HEK293T (cell line): Measurements from ENCODE around the gene KRTAP2-3.
"Not testable (repeated sequence)": the region's sequence is repeated elsewhere in the genome, so short reads cannot be mapped to it uniquely, and the experiment has no call there.

Source experiments
- CTCF ChIA-PET: fragments of 350-600 bp; formaldehyde crosslinking; extraction: SDS; loops from one replicate; lab custom pipeline; 2021; ENCODE audit warnings: antibody characterized with exemption, inconsistent platforms; lab: Yijun Ruan, JAX
- POLR2A ChIA-PET: fragments of 350-600 bp; formaldehyde crosslinking; extraction: SDS; loops from one replicate; lab custom pipeline; 2020; ENCODE audit warnings: antibody characterized with exemption, inconsistent platforms; lab: Yijun Ruan, JAX
- DNase-seq: peaks from one replicate; pipeline ENCODE4 v3.0.0; 2012; ENCODE audit warnings: mixed read lengths; ENCODE audit errors: extremely low spot score
- ARNT ChIP-seq: fragments of 450-650 bp; IDR thresholded peaks from 2 replicates; pipeline ENCODE4 v1.6.1; 2017; ENCODE audit warnings: mild to moderate bottlenecking
- BHLHE40 ChIP-seq: fragments of 450-650 bp; IDR thresholded peaks from 2 replicates; pipeline ENCODE4 v1.6.1; 2016; ENCODE audit warnings: mild to moderate bottlenecking, moderate library complexity, borderline replicate concordance
- CTBP1 ChIP-seq: fragments of 450-650 bp; IDR thresholded peaks from 2 replicates; pipeline ENCODE4 v1.6.1; 2016; ENCODE audit warnings: borderline replicate concordance
- ELF4 ChIP-seq: fragments of 450-650 bp; IDR thresholded peaks from 2 replicates; pipeline ENCODE4 v1.6.1; 2017; ENCODE audit warnings: antibody characterized with exemption
- FOXA1 ChIP-seq: fragments of 450-650 bp; IDR thresholded peaks from 2 replicates; pipeline ENCODE4 v1.6.1; 2016; ENCODE audit warnings: mild to moderate bottlenecking
- FOXK2 ChIP-seq: fragments of 450-650 bp; IDR thresholded peaks from 2 replicates; pipeline ENCODE4 v1.6.1; 2016; ENCODE audit warnings: mild to moderate bottlenecking
- FOXM1 ChIP-seq: fragments of 450-650 bp; IDR thresholded peaks from 2 replicates; pipeline ENCODE4 v1.6.1; 2017; ENCODE audit warnings: mild to moderate bottlenecking, borderline replicate concordance
- HDGF ChIP-seq: fragments of 450-650 bp; IDR thresholded peaks from 2 replicates; pipeline ENCODE4 v1.6.1; 2017; ENCODE audit warnings: antibody characterized with exemption, borderline replicate concordance
- L3MBTL2 ChIP-seq: fragments of 450-650 bp; conservative IDR thresholded peaks from 2 replicates; pipeline ENCODE4 v1.6.1; 2016; ENCODE audit warnings: mild to moderate bottlenecking
- LEF1 ChIP-seq: fragments of 450-650 bp; IDR thresholded peaks from 2 replicates; pipeline ENCODE4 v1.6.1; 2017; ENCODE audit warnings: mild to moderate bottlenecking, borderline replicate concordance
- NFRKB ChIP-seq: fragments of 450-650 bp; IDR thresholded peaks from 2 replicates; pipeline ENCODE4 v1.6.1; 2016; ENCODE audit warnings: mild to moderate bottlenecking, moderate library complexity
- SP1 ChIP-seq: fragments of 450-650 bp; IDR thresholded peaks from 2 replicates; pipeline ENCODE4 v1.6.1; 2017
- SUZ12 ChIP-seq: fragments of 450-650 bp; IDR thresholded peaks from 2 replicates; pipeline ENCODE4 v1.6.1; 2016; ENCODE audit warnings: mild to moderate bottlenecking
- TARDBP ChIP-seq: fragments of 450-650 bp; IDR thresholded peaks from 2 replicates; pipeline ENCODE4 v1.6.1; 2016
- ZNF384 ChIP-seq: fragments of 450-650 bp; IDR thresholded peaks from 2 replicates; pipeline ENCODE4 v1.6.1; 2016
- TF ChIP-seq, protein P1 (sequence below): fragments of 450-650 bp; IDR thresholded peaks from 2 replicates; pipeline ENCODE4 v1.6.1; 2016

KRTAP2-3 gene

DNA sequence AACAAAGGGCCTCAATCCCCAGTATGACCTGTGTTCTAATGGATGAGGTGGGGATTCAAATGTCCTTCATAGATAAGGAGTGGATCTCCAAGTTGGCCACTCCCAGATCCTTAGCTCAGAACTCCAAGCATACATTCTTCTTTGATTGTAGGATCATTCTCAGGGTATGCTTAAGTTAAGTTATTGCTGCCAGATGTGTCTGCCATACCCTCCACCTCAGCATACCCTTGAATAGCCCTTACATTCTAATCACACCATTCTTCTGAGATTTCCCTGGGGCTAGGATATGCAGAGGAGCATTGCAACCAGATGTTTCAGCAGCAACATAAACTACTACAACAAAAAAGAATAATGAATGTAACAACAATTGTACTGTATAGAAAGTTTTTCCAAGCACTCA, 7.4 kb upstream of the KRTAP2-3 start:
- CTCF ChIA-PET: no interaction called here
- POLR2A ChIA-PET: no interaction called here

DNA sequence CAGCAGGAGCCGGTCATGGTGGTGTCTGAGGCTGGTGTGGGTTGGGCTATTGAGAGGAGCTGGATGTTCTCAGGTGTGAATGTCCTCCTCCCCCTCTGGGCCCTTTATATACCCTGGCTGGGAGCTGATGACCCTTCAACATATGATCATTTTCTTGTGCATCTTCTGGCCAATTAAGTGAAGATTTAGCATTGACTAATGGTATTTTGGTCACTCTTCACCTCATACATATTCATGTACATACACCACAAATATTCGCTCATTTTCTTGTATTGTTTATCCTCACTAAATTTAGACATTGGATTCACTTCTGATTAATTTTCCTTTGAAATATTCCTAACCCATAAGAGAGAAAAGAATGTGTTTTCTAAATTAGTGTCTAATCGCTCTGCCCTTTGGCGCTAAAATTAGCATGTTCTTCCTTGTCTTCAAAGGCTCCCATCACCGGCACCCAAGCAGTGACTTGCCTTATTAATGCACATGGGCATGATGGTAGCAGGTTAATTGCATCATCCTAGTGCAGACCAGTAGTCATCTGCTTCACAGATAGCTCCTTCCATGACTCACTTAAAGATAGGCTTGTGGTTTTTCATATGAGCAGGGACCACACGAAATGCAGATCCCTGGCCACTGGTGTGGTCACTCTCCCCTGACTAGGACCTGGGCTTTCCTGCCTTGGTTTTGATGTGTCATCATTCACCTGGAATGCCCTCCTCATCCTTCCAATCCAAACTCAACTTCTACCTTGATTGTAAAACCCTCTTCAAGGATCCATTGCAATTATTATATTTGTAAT, 6.1 kb upstream of the KRTAP2-3 start, which contains the start of gene KRTAP2-4:
Gene KRTAP2-4, minus strand, starts transcription at position 51 of the 796 bp plus-strand sequence. Its CDS starts 34 bp downstream, at position 17.
- CTCF ChIA-PET: no interaction called here
- no peak for DNase-seq
- TF ChIP-seq TARDBP (no peak), FOXA1 (no peak)
- POLR2A ChIA-PET: no interaction called here

More for the DNA sequence above, 7.4 kb upstream of the KRTAP2-3 start:
- DNase-seq: no peak
- TF ChIP-seq BHLHE40 (no peak), FOXA1 (no peak), LEF1 (no peak), SP1 (no peak), FOXK2 (no peak), TARDBP (no peak), ZNF384 (no peak), ELF4 (no peak)

DNA sequence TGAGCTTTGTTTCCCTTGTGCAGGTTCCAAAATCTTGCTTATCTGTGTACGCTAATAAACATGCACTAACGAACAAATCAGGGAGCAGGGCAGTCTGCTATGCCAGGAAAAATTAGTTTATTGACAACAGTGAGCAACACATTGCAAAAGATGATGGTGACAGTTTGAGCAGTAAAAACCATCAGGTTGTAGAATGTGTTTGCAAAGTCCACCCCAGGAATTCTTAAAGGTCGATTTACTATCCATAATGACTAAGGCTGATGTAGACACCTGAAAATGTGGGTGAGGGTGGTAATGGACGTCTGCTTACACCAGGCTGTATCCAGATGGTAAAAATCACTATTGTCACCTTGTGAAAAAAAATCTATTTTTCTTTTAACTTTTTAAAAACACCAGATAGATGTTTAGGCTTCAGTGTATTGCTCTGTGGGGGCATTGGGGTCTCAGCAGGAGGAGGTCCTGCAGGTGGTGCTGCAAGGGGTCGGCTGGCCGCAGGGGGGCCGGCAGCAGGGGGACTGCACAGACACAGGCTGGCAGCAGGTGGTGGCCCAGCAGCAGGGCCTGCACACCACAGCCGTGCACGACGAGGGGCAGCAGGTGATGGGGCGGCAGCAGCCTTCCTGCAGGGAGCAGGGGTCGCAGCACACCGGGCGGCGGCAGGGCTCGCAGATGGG, 5.2 kb upstream of the KRTAP2-3 start:
- POLR2A ChIA-PET, CTCF ChIA-PET, DNase-seq: not testable (repeated sequence)

DNA sequence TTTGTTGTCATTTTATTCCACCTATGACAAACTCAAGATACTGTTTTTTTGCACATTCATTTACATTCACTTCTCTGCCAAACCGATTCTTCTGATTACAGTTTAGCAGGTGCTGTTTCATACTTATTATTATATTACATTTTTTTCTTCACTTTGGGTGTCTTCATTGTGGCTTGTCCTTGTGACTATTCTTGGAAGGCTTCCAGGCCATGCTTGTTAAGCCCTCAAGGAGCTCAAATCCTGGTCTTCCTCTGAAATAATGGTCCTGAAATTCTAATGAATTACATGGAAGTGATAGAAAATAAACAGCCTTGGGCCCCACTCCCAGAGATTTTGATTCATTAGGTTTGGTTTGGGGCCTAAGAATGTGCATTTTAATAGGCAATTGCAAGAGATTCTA, 4.4 kb upstream of the KRTAP2-3 start:
- ChIA-PET POLR2A (no interaction called here), CTCF (no interaction called here)
- TF ChIP-seq ARNT: no peak
- TF ChIP-seq TARDBP: no peak
- TF ChIP-seq ZNF384: no peak
- no peak for TF ChIP-seq FOXA1
- no peak for TF ChIP-seq FOXM1
- no peak for TF ChIP-seq LEF1
- TF ChIP-seq SP1: no peak
- DNase-seq: no peak

DNA sequence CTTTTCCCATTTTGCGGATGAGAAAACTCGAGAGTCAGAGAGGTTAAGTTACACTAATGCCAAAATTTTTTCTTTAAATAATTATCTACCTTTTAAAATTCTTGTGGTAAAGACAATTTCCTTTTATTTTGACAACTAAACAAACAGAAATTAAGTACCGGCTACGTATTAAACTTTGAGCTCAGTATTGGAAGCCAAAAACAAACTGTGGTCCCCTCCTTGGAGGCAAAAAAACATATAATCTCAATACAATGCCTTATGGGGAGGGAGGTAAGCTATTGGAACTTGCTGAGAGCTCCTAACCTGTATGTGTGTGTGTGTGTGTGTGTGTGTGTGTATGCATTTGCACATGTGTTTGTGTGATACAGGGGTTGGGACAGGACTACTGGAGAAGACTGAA, 3.5 kb upstream of the KRTAP2-3 start:
- CTCF ChIA-PET: no interaction called here
- TF ChIP-seq TARDBP (no peak), L3MBTL2 (no peak), CTBP1 (no peak), FOXK2 (no peak), SP1 (no peak), ARNT (no peak), BHLHE40 (no peak), SUZ12 (no peak), ELF4 (no peak), FOXM1 (no peak), FOXA1 (no peak), NFRKB (no peak), ZNF384 (no peak), HDGF (no peak), LEF1 (no peak)
- TF ChIP-seq, protein P1, sequence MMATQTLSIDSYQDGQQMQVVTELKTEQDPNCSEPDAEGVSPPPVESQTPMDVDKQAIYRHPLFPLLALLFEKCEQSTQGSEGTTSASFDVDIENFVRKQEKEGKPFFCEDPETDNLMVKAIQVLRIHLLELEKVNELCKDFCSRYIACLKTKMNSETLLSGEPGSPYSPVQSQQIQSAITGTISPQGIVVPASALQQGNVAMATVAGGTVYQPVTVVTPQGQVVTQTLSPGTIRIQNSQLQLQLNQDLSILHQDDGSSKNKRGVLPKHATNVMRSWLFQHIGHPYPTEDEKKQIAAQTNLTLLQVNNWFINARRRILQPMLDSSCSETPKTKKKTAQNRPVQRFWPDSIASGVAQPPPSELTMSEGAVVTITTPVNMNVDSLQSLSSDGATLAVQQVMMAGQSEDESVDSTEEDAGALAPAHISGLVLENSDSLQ: no peak
- DNase-seq: no peak
- POLR2A ChIA-PET: no interaction called here

DNA sequence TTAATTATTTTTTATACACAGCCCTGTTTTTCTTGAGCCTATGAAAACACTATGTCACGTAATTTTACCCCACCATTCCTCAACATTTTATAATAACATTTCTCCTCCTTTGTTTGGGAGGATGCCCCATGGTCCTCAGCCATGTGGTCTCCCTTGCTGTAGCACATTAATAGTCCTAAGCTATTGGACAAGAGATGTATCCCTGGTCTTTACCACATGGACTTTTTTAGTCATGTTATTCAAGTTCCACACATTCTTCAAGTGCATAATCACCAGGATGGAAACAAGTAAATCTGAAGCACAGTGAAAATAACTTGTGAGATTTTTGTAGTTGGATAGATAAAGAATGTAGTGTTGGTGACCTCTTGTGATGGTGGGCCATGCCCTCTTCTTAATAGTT, 2.0 kb upstream of the KRTAP2-3 start:
- TF ChIP-seq SUZ12 (no peak), NFRKB (no peak), SP1 (no peak), FOXM1 (no peak)
- CTCF ChIA-PET: no interaction called here
- POLR2A ChIA-PET: no interaction called here
- no peak for DNase-seq

DNA sequence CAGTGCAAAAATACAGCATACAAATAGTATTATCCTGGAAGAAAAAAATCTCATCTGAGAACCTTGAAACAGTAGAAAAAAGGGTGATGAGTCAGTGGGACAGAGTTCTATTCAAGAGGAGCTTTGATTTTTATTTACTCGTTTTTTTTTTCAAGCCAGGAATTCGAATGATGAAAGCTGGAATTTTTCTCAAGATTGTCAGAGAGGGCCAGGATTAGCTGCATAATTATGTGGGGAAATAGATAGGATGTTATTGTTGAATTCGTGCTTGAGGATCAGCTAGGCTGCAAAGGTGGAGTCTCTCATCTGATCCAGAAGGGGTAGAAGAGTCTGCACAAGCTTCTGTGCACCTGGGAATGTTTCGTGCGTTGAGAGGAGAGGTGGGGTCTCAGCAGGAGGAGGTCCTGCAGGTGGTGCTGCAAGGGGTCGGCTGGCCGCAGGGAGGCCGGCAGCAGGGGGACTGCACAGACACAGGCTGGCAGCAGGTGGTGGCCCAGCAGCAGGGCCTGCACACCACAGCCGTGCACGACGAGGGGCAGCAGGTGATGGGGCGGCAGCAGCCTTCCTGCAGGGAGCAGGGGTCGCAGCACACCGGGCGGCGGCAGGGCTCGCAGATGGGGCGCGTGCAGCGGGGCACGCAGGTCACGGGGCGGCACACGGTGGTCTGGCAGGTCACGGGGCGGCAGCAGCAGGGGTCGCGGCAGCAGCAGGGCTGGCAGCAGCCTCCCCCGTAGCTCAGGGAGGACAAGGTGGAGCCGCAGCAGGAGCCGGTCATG, 450 bp downstream of the KRTAP2-3 start:
- DNase-seq, CTCF ChIA-PET, POLR2A ChIA-PET: not testable (repeated sequence)

DNA sequence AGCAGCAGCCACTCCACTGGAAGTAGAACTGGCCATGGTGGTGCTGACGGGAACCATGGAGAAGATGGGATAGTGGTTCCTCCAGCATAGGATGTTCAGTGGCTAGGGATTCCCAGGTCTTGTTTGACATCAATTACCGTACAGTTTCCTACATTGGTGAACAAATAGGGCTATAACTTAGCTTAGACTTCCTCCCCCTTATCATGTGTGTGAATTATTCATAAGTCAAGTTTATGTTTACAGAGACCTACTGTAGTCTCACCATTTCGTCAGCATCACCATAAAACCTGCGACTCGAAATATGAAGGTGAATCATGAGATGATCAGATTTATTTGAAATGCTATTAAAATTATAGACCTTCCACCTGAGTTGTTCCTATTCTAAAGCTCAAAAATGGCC, 1.2 kb downstream of the KRTAP2-3 start:
- ChIA-PET CTCF (no interaction called here), POLR2A (no interaction called here)
- no peak for DNase-seq
- TF ChIP-seq ZNF384 (no peak), ARNT (no peak), TARDBP (no peak), LEF1 (no peak), SP1 (no peak), BHLHE40 (no peak), FOXA1 (no peak), HDGF (no peak), CTBP1 (no peak), NFRKB (no peak), ELF4 (no peak), SUZ12 (no peak), FOXM1 (no peak), FOXK2 (no peak), L3MBTL2 (no peak)
- TF ChIP-seq, protein P1: no peak
